PC-9 (cell line): ENCODE data around the gene CTIF. TPM values are rescaled to one million over a fixed set of nuclear protein-coding genes. Genes with fewer than 3 reads are reported as not detected.

Experiments used
- BruUV-seq: library from RNA; stranded (reverse); fragments of 400-500 nt; replicated peaks from 2 replicates; lab custom pipeline; 2021; lab: Mats Ljungman, UMichigan
- CTCF ChIA-PET: fragments of 300-600 bp; sonication (Branson Sonifier 250); formaldehyde crosslinking; loops from one replicate; lab custom pipeline; 2022; ENCODE audit warnings: antibody characterized with exemption; lab: Charles Lee
- POLR2A ChIA-PET: fragments of 300-600 bp; sonication (Branson Sonifier 250); formaldehyde crosslinking; loops from one replicate; lab custom pipeline; 2022; ENCODE audit warnings: antibody characterized with exemption; ENCODE audit not compliant: unreplicated experiment; lab: Charles Lee
- DNase-seq, 2 experiments: peaks; one replicate each; pipeline versions ENCODE4 v3.0.0 to v3.0.0-alpha.2; 2015 to 2022; ENCODE audit warnings: mixed read lengths in 1 of 2
- H2AFZ ChIP-seq: fragments of 200-600 bp; sonication (generic); 2 replicates; pipeline ENCODE4 v1.8.1; 2017; ENCODE audit warnings: antibody characterized with exemption
- H3F3A ChIP-seq: fragments of 200-600 bp; sonication (generic); 2 replicates; pipeline ENCODE4 v1.8.1; 2017; ENCODE audit warnings: antibody characterized with exemption, mild to moderate bottlenecking, low read depth; ENCODE audit not compliant: insufficient read depth
- H3K27ac ChIP-seq: fragments of 200-600 bp; sonication (generic); 2 replicates; pipeline ENCODE4 v1.6.1; 2016; ENCODE audit warnings: mixed run types
- H3K27me3 ChIP-seq: fragments of 200-600 bp; sonication (generic); 2 replicates; pipeline ENCODE4 v1.6.1; 2016; ENCODE audit warnings: low read depth, mixed run types; ENCODE audit not compliant: insufficient read depth
- H3K36me3 ChIP-seq: fragments of 200-600 bp; sonication (generic); 2 replicates; pipeline ENCODE4 v1.6.1; 2016; ENCODE audit warnings: low read depth, mixed run types
- H3K4me1 ChIP-seq: fragments of 200-600 bp; sonication (generic); replicated peaks from 2 replicates; pipeline ENCODE4 v1.6.1; 2016; ENCODE audit warnings: mixed run types; ENCODE audit not compliant: insufficient read depth
- H3K4me2 ChIP-seq: fragments of 200-600 bp; sonication (generic); 2 replicates; pipeline ENCODE4 v1.6.1; 2017; ENCODE audit warnings: mixed run types
- H3K4me3 ChIP-seq: fragments of 200-600 bp; sonication (generic); 2 replicates; pipeline ENCODE4 v1.6.1; 2016; ENCODE audit warnings: mixed run types
- H3K79me2 ChIP-seq: fragments of 200-600 bp; sonication (generic); 2 replicates; pipeline ENCODE4 v1.6.1; 2017; ENCODE audit warnings: low read depth, mixed run types
- H3K9me2 ChIP-seq: fragments of 200-600 bp; sonication (generic); 2 replicates; pipeline ENCODE4 v1.8.1; 2017; ENCODE audit warnings: mild to moderate bottlenecking; ENCODE audit not compliant: insufficient read depth
- H3K9me3 ChIP-seq: fragments of 200-600 bp; sonication (generic); 2 replicates; pipeline ENCODE4 v1.8.1; 2016; ENCODE audit warnings: low read depth; ENCODE audit not compliant: insufficient read depth
- H4K20me1 ChIP-seq: fragments of 200-600 bp; sonication (generic); 2 replicates; pipeline ENCODE4 v1.8.1; 2017; ENCODE audit not compliant: insufficient read depth
- EZH2 ChIP-seq: fragments of 200-600 bp; sonication (generic); IDR thresholded peaks from 2 replicates; pipeline ENCODE4 v1.8.0; 2017; ENCODE audit warnings: antibody characterized with exemption, low read depth
- intact Hi-C: fragments of 100-400 bp; cut with micrococcal nuclease; formaldehyde crosslinking; loops from one replicate; pipeline ENCODE4 v1.10.0; 2022; ENCODE audit not compliant: unreplicated experiment
- total RNA-seq: library from RNA; stranded (reverse); gene quantifications from 2 replicates; pipeline ENCODE4 v1.2.3, GENCODE V29; 2021
- TF ChIP-seq, protein P1 (sequence below): fragments of 200-600 bp; sonication (generic); conservative IDR thresholded peaks from 2 replicates; pipeline ENCODE4 v1.6.1; 2017; ENCODE audit warnings: mixed run types, antibody characterized with exemption, mild to moderate bottlenecking, moderate library complexity

CTIF gene
- total RNA-seq, 1 experiment from 2014 or later, result 26.2 TPM

DNA sequence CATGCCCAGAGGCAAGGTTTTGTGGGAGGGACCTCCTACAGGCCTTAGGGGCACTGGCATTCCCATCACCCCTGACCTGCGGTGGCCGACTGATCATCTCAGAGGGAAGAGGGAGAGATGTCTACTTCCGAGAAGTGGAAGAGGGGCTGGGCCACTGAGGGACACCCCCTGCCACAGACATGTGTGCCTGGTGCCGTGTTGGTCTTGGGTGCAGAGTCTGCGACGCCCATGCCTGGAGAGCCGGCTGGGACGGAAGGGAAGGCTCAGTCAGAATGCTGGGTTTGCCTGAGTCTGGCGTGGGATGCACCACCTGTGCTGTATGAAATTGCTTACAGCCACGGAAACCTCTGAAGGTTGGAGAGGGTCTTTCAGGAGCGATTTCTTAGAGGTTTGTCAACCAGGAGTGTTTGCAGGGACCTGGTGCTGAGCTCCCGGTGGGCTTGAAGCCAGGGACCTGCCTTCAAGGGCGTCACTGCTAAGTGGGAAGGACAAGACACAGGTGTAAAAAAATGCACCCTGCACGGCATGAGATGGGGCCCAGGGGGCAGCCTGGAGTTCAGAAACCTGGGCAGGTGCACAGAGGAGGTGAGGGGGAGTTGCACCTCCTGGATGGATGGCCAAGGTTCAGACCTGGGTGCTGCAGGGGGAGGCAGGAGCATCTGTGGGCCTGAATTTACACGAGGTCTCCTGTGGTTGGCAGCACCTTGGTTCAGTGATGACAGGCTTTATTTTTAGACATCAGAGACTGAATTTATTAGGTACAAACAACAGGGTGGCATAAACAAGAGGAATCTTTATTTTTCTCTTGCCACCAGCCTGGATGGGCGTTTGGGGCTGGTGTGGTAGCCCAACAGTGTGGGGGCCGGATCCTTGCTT is 100.3 kb downstream of the CTIF start:
- Histone ChIP-seq H3K79me2 (no peaks in the 10 kb centered on the region), H3K4me3 (no peak overlapping the region), H3K9me3 (no peaks in the 10 kb centered on the region), H3F3A (no peaks in the 10 kb centered on the region), H3K4me1 (no peaks in the 10 kb centered on the region), H3K36me3 (no peaks in the 10 kb centered on the region), H3K9me2 (no peaks in the 10 kb centered on the region), H3K27ac (no peak overlapping the region), H3K4me2 (no peak overlapping the region), H4K20me1 (no peaks in the 10 kb centered on the region), H2AFZ (no peak overlapping the region), H3K27me3 (no peaks in the 10 kb centered on the region)
- BruUV-seq, result no TSS peak
- DNase-seq, result no peak
- intact Hi-C loops, result no loop called here
- CTCF ChIA-PET, result no interaction called here
- TF ChIP-seq EZH2, result no peak
- TF ChIP-seq, protein P1, sequence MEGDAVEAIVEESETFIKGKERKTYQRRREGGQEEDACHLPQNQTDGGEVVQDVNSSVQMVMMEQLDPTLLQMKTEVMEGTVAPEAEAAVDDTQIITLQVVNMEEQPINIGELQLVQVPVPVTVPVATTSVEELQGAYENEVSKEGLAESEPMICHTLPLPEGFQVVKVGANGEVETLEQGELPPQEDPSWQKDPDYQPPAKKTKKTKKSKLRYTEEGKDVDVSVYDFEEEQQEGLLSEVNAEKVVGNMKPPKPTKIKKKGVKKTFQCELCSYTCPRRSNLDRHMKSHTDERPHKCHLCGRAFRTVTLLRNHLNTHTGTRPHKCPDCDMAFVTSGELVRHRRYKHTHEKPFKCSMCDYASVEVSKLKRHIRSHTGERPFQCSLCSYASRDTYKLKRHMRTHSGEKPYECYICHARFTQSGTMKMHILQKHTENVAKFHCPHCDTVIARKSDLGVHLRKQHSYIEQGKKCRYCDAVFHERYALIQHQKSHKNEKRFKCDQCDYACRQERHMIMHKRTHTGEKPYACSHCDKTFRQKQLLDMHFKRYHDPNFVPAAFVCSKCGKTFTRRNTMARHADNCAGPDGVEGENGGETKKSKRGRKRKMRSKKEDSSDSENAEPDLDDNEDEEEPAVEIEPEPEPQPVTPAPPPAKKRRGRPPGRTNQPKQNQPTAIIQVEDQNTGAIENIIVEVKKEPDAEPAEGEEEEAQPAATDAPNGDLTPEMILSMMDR, result no peak
- POLR2A ChIA-PET, result no interaction called here

- no peak overlapping the region for H3K4me2 ChIP-seq
- H4K20me1 ChIP-seq, result no peaks in the 10 kb centered on the region
- ChIA-PET CTCF (no interaction called here), POLR2A (no interaction called here)
- no peaks in the 10 kb centered on the region for H3K9me2 ChIP-seq
- intact Hi-C loops, result no loop called here
- H3K4me3 ChIP-seq, result no peak overlapping the region
- no peak overlapping the region for H2AFZ ChIP-seq
- TF ChIP-seq, protein P1, result no peak; the same call in 1 of the 2 replicates
- no peak for TF ChIP-seq EZH2
- no peak for DNase-seq
- H3K36me3 ChIP-seq, result no peaks in the 10 kb centered on the region
- H3K4me1 ChIP-seq, result no peaks in the 10 kb centered on the region
- H3F3A ChIP-seq, result no peaks in the 10 kb centered on the region
- no TSS peak for BruUV-seq
- no peaks in the 10 kb centered on the region for H3K9me3 ChIP-seq
- H3K79me2 ChIP-seq, result no peaks in the 10 kb centered on the region
- no peak overlapping the region for H3K27ac ChIP-seq
- H3K27me3 ChIP-seq, result no peaks in the 10 kb centered on the region
Observed at GRCh38 chr18:48639772-48640432, 101.1 kb downstream of the CTIF start.

- TF ChIP-seq, protein P1, result no peak
- no peak for TF ChIP-seq EZH2
Observed at GRCh38 chr18:48640566-48641270, 101.9 kb downstream of the CTIF start.

More at GRCh38 chr18:48640566-48641270, 101.9 kb downstream of the CTIF start:
- no peak overlapping the region for H2AFZ ChIP-seq
- ChIA-PET CTCF (no interaction called here), POLR2A (no interaction called here)
- H3K9me3 ChIP-seq, result no peaks in the 10 kb centered on the region
- H3K27me3 ChIP-seq, result no peaks in the 10 kb centered on the region
- no peak overlapping the region for H3K27ac ChIP-seq
- no peak overlapping the region for H3K4me3 ChIP-seq
- no peaks in the 10 kb centered on the region for H3K9me2 ChIP-seq
- H3K79me2 ChIP-seq, result no peaks in the 10 kb centered on the region
- no peaks in the 10 kb centered on the region for H4K20me1 ChIP-seq
- BruUV-seq, result no TSS peak
- no peaks in the 10 kb centered on the region for H3F3A ChIP-seq
- H3K4me1 ChIP-seq, result no peaks in the 10 kb centered on the region
- DNase-seq, result no peak
- no peaks in the 10 kb centered on the region for H3K36me3 ChIP-seq
- intact Hi-C loops, result no loop called here
- no peak overlapping the region for H3K4me2 ChIP-seq
